Sigmoid colon (tissue), 4 donors: Measurements from ENCODE around the gene DYRK4.

Source experiments
- EP300 ChIP-seq, 4 donors: sonication (generic); formaldehyde crosslinking; IDR thresholded peaks; one replicate each; pipeline ENCODE4 v1.6.1; 2017; ENCODE audit warnings: antibody characterized with exemption in 4 of 4
- POLR2A ChIP-seq, 2 donors: fragments of 450-650 bp; IDR thresholded peaks; one replicate each; pipeline ENCODE4 v1.6.1; 2016; ENCODE audit warnings: antibody characterized with exemption in 2 of 2, mild to moderate bottlenecking in 2 of 2, moderate library complexity in 2 of 2
- POLR2AphosphoS5 ChIP-seq, 4 donors: sonication (generic); formaldehyde crosslinking; IDR thresholded peaks; one replicate each; pipeline ENCODE4 v1.6.1; 2017; ENCODE audit warnings: antibody characterized with exemption in 4 of 4
- TF ChIP-seq, protein P1 (sequence below), 4 experiments: fragments of 450-650 bp in 3 of 4; fragments of 200-600 bp in 1 of 4; IDR thresholded peaks; one replicate each; pipeline ENCODE4 v1.5.1; 2016 to 2019; ENCODE audit warnings: antibody characterized with exemption in 4 of 4, mild to moderate bottlenecking in 3 of 4, moderate library complexity in 2 of 4

GRCh38 chr12:4615667-4616066 is 53.7 kb downstream of the DYRK4 start:
- TF ChIP-seq POLR2A (IDR thresholded peaks at IDR 0.05): no peak
- TF ChIP-seq, protein P1, sequence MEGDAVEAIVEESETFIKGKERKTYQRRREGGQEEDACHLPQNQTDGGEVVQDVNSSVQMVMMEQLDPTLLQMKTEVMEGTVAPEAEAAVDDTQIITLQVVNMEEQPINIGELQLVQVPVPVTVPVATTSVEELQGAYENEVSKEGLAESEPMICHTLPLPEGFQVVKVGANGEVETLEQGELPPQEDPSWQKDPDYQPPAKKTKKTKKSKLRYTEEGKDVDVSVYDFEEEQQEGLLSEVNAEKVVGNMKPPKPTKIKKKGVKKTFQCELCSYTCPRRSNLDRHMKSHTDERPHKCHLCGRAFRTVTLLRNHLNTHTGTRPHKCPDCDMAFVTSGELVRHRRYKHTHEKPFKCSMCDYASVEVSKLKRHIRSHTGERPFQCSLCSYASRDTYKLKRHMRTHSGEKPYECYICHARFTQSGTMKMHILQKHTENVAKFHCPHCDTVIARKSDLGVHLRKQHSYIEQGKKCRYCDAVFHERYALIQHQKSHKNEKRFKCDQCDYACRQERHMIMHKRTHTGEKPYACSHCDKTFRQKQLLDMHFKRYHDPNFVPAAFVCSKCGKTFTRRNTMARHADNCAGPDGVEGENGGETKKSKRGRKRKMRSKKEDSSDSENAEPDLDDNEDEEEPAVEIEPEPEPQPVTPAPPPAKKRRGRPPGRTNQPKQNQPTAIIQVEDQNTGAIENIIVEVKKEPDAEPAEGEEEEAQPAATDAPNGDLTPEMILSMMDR (IDR thresholded peaks at IDR 0.05): no peak
- no peak for TF ChIP-seq EP300 (IDR thresholded peaks at IDR 0.05)
- TF ChIP-seq POLR2AphosphoS5 (IDR thresholded peaks at IDR 0.05): no peak
